Motor neuron (in vitro differentiated cells): ENCODE data around the gene HOTAIR. TPM values are rescaled to one million over a fixed set of nuclear protein-coding genes. Genes with fewer than 3 reads are reported as not detected.

Source experiments
- ATAC-seq, 8 experiments: fragments of 200-7000 bp; cut with Tn5 transposase; replicated peaks in 6 of 8; 2 replicates each; pipeline ENCODE4 v1.8.0; 2021; ENCODE audit warnings: mild to moderate bottlenecking in 8 of 8, moderate library complexity in 8 of 8
- H3K27ac ChIP-seq, 2 donors: fragments of 250-450 bp; sonication (Bioruptor Pico); 2 replicates each; pipeline ENCODE4 v1.9.0; 2021; ENCODE audit warnings: antibody characterized with exemption in 2 of 2, mild to moderate bottlenecking in 2 of 2, moderate library complexity in 1 of 2
- H3K4me1 ChIP-seq, 2 donors: fragments of 250-450 bp; sonication (Bioruptor Pico); replicated peaks in 1 of 2; 2 replicates each; pipeline ENCODE4 v1.6.1; 2021; ENCODE audit warnings: antibody characterized with exemption in 2 of 2, mild to moderate bottlenecking in 2 of 2, moderate library complexity in 1 of 2
- H3K4me3 ChIP-seq, 5 donors: fragments of 250-450 bp; sonication (Bioruptor Pico); 2 replicates each; pipeline ENCODE4 v1.9.0; 2021; ENCODE audit warnings: antibody characterized with exemption in 5 of 5, mild to moderate bottlenecking in 5 of 5, moderate library complexity in 4 of 5
- WGBS, 10 experiments: fragments of 450-650 bp; shearing (Covaris generic); methylation state at CpG; one replicate each; pipeline ENCODE4 v1.0.0; 2022; 5-methylcytosine and 5-hydroxymethylcytosine counted together
- in situ Hi-C, 9 experiments: fragments of 400-800 bp; cut with MboI; loops; one replicate each; pipeline ENCODE4 v1.15.0; 2021; ENCODE audit warnings: low sequenced_read_pairs in 9 of 9, low pct_unique_long_range_greater_than_20kb in 2 of 9; ENCODE audit not compliant: unreplicated experiment in 9 of 9
- total RNA-seq, 8 experiments: library from RNA; unstranded; fragments of 300-600 nt; gene quantifications; 2 replicates each; pipeline versions ENCODE4 v1.2.3 to v1.2.4, GENCODE V29; 2022

The HOTAIR gene
- total RNA-seq, 8 experiments from 2014 or later, result 0.14 to 8.0 (median 0.42) TPM; not detected in 3

DNA sequence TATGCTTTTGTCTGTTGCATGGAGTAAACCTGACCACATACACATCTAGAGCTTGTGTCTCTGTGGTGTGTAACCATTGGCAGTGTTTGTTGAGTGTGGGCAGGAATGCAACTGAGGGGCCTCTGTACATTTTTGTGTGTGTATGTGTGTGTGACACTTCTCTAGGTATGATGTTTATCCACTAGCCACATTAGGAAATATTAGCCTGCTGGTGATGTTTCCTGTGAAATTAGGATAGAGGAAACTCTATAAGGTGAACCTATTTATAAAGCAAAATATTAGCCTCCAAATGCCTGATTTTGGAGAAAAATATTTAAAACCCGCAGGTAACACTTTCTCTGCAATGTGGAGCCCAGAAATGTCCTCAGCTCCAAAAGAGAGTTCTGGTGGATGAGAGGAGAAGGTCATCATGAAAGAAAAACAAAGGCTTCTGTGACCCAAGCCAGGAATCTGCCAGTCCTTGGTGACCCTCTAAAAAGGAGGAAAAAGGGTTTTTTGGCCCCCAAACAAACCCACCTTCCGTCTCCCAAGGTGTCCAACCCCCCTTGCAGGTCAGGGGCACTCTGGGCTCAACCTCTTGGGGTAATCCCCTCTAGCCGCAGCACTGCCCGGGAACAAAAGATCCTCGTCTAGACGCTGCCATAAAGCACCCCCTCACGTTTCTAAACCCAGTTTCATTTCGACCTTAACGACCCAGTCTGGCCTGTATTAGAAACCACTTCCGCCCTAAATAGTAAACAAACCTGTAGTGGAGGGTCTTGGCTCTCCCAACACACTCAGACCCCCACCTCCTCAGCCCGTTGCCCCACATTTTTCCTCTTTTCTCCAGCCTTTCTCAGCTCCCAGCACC is 3.1 kb upstream of the HOTAIR start:
- in situ Hi-C loops, result no loop called here
- 0 to 83% (median 11%) methylated on average over 1 to 6 of the region's 11 CpGs; no CpG with 5 or more reads in 4 of the 10 experiments for WGBS, 10 experiments
- H3K27ac ChIP-seq, result no peak overlapping the region
- ATAC-seq, result no peak
- H3K4me1 ChIP-seq, result peaks cover 0 to 4% of the 10 kb centered on the region in 2 donors
- no peak overlapping the region for H3K4me3 ChIP-seq

DNA sequence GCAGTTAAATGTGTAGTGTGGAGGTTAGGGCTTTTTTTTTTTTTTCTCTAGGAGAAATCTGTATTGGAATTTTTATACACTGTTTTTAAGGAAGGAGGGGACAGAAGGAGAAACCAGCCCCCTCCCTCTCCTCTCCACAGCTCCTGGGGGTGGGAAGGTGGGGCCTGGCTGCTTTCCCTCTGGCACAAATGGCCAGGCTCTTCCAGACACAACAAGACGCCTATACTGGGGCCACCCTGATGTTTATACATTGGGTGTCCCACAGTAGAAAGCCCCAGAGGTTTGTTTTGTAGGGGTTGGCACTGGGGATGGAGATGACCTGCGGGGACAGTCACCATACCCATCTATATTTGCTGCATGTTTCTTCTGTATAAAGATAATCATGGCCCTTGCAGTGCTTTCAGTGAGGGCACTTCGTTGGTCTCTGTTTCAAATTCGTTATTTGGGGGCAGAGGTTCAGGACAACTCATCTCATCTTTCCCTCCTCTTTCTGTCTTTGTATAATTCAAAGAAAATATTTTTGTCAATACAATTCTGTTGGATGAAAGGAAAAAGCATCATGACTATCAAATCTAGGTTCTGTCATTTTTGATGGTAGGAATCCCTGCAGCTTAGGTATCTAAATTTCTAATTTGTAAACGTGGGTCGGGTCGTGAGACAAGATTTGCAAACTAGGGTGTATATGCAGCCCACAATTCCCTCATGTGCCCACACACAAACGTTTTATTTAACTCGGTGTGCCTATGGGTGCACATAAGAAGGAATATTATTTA is 2.3 kb upstream of the HOTAIR start:
- no peak overlapping the region for H3K27ac ChIP-seq
- H3K4me1 ChIP-seq, result peaks cover 0 to 4% of the 10 kb centered on the region in 2 donors
- ATAC-seq, result no peak
- H3K4me3 ChIP-seq, result no peak overlapping the region
- in situ Hi-C loops, result no loop called here
- WGBS, 10 experiments, result 0 to 56% (median 14%) methylated on average over 1 to 9 of the region's 9 CpGs

DNA sequence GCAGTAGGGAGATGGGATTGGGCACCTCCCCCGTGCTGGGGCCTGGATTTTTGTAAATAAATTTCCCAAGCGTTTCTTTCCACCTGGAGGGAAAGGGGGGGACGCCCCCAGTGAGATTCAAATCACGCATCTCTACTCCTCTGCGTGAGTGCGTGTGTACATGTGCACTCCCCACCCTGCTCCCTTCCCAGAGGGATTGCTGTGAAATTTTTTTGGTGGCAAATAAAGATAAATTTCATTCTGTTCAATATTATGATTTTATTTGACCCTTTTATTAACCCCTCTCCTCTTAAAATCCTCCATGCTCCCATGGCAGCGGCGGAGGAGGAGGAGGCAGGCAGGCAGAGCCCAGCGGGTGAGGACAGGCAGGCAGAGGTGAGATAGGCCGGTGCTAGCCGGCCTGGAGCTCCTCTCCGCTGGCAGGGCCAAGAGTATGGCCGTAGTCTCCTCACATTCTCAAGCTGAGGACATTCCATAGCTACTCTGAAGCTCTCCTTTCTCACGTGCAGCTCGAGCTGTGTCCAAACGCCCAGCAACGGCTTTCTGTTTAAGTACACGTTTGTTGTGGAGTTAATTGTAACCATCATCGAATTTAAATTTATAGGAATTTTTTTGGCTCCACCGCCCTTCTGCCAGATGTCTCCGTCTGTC is 1.5 kb upstream of the HOTAIR start:
- in situ Hi-C loops, result no loop called here
- WGBS, 10 experiments, result 0 to 36% (median 8%) methylated on average over 2 to 18 of the region's 21 CpGs
- peak in 3 of 8 experiments; percentile 33 to 49 (median 49) for ATAC-seq
- Histone ChIP-seq H3K4me1 (peaks cover 0 to 4% of the 10 kb centered on the region in 2 donors), H3K27ac (no peak overlapping the region), H3K4me3 (no peak overlapping the region)

DNA sequence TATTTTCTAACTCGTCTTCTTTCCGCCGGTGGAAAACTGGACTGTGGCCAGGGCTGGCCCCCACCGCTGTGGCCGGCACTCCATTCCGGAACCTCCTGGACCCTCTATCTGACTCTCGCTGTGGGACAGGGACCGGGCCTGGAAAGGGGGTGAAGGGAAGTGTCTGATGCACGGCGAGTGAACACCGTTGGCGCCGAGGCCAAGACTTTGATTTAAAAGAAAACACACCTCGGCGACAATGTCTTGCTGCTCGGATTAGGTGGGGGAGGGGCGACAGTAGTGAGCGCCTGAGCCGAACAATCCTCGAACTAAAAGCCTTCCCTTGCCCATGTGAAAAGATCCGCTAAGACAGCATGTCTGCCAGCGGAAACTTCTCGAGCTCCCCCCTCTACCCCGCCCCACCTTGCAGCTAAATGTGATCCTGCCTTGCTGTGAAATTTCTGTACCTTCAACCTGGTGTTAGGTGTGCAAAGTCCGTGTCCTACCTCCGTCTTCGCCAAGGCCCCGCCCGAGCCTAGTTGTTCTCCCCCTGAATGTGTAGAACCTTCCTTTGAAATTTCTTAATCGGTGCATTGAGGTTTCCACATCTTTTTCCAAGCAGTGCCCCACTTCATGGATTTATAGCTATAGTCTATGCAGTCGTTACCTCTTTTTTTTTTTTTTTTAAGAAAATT is 862 bp upstream of the HOTAIR start:
- no peak for ATAC-seq
- no peak overlapping the region for H3K4me3 ChIP-seq
- peaks cover 0 to 4% of the 10 kb centered on the region in 2 donors for H3K4me1 ChIP-seq
- in situ Hi-C loops, result no loop called here
- no peak overlapping the region for H3K27ac ChIP-seq
- WGBS, 10 experiments, result 3 to 51% (median 10%) methylated on average over 4 to 21 of the region's 31 CpGs; no CpG with 5 or more reads in 2 of the 10 experiments

DNA sequence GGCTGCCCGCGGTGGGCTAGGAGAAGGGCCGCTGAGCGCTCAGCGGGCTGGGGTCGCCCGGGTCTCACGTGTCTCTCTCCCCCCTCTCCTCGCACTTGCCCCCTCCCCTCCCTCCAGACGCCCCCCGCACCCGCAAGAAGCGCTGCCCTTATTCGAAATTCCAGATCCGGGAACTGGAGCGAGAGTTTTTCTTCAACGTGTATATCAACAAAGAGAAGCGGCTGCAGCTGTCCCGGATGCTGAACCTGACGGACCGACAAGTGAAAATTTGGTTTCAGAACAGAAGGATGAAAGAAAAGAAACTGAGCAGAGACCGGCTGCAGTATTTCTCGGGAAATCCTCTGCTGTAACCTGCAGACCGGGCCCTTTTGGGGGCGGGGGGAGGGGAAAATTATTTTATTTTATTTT is 314 bp upstream of the HOTAIR start:
- peaks cover 0 to 4% of the 10 kb centered on the region in 2 donors for H3K4me1 ChIP-seq
- 0 to 11% (median 3%) methylated on average over 1 to 6 of the region's 25 CpGs; no CpG with 5 or more reads in 7 of the 10 experiments for WGBS, 10 experiments
- in situ Hi-C loops, result no loop called here
- H3K27ac ChIP-seq, result no peak overlapping the region
- no peak for ATAC-seq
- no peak overlapping the region for H3K4me3 ChIP-seq

DNA sequence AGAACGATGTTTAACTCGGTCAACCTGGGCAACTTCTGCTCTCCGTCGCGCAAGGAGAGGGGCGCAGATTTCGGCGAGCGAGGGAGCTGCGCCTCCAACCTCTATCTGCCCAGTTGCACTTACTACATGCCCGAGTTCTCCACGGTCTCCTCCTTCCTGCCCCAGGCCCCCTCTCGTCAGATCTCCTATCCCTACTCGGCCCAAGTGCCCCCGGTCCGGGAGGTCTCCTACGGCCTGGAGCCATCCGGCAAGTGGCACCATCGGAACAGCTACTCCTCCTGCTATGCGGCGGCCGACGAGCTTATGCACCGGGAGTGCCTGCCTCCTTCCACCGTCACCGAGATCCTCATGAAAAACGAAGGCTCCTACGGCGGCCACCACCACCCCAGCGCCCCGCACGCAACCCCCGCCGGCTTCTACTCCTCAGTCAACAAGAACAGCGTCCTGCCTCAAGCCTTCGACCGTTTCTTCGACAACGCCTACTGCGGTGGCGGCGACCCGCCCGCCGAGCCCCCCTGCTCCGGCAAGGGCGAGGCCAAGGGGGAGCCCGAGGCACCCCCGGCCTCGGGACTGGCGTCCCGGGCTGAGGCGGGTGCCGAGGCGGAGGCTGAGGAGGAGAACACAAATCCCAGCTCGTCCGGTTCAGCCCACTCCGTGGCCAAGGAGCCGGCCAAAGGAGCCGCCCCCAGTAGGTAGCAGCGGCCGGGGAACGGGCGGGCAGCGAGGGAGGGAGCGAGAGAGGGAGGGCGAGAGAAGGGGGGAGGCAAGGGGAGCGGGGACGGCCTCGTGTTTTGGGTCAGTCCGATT is 1.3 kb downstream of the HOTAIR start:
- in situ Hi-C loops, result no loop called here
- no peak overlapping the region for H3K4me3 ChIP-seq
- H3K4me1 ChIP-seq, result peaks cover 0 to 4% of the 10 kb centered on the region in 2 donors
- H3K27ac ChIP-seq, result no peak overlapping the region
- WGBS, 10 experiments, result 0 to 5% (median 2%) methylated on average over 1 to 26 of the region's 71 CpGs; no CpG with 5 or more reads in 4 of the 10 experiments
- ATAC-seq, result peak in 5 of 8 experiments; percentile 10 to 52 (median 40)

DNA sequence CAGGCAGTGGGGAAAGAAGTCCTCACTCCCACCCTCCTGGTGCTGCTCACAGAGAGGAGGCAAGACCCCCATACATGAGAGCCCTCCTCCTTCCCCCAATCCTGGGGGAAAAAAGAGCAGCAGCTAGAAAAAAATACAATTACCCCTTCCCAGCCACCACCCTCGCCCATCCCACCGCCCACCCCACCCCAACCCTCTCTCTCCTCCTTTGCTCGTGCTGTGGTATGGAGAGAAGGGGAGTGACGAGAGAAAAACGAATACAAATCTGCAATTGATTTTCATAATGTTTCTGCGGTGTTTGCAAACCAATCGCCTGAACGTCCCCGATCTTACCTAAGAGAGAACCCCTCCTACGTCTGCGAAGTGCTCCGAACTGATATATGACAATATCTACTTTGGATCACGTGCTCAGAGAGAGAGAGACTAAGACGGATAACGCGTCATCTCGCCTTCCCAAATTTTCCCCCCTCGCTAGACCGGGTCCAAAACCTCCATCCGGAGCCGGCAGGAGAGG is 2.0 kb downstream of the HOTAIR start, which contains the start of gene HOXC11:
TSS of gene HOXC11 (plus strand) at position 405 of the 514 bp plus-strand sequence. CDS start 116 bp downstream, outside the sequence.
- H3K27ac ChIP-seq, result no peak within 1 kb of the TSS
- in situ Hi-C loops, result no loop called here
- peak in 1 of 8 experiments; percentile 23 for ATAC-seq
- H3K4me1 ChIP-seq, result peaks cover 0 to 4% of the 10 kb centered on the region in 2 donors
- H3K4me3 ChIP-seq, result no peak within 1 kb of the TSS
- 0 to 10% (median 5%) methylated on average over 2 to 13 of the region's 21 CpGs; no CpG with 5 or more reads in 6 of the 10 experiments for WGBS, 10 experiments

DNA sequence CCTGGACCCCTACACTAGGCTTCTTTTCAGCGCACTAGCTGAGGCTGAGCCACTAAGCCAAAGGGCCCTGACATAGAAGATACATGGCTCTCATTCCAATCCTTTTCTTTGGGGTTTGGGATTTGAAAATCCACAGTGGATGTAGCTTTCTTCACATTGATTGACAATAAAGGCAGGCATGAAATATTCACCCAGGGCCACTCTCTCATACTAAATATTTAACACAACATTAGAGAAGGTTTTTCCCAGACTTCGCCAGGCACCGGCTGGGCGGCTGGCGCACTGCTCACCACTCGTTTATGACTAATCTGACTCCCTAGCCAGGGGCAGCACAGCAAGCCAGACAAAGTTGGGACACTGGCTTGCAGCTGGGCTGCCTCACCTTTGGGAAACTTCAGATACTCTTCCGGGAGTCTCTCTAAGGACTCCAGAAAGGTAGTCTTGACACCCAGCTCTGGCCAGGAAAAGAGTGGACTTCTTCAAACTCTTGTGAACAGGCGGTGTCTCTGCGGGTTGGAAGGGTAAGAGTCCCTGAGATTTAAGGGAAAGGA is 2.5 kb downstream of the HOTAIR start:
- in situ Hi-C loops, result no loop called here
- Histone ChIP-seq H3K4me3 (no peak overlapping the region), H3K27ac (no peak overlapping the region), H3K4me1 (peaks cover 0 to 4% of the 10 kb centered on the region in 2 donors)
- 0 to 100% (median 23%) methylated on average over 1 to 7 of the region's 9 CpGs; no CpG with 5 or more reads in 4 of the 10 experiments for WGBS, 10 experiments
- ATAC-seq, result peak in 1 of 8 experiments; percentile 2

DNA sequence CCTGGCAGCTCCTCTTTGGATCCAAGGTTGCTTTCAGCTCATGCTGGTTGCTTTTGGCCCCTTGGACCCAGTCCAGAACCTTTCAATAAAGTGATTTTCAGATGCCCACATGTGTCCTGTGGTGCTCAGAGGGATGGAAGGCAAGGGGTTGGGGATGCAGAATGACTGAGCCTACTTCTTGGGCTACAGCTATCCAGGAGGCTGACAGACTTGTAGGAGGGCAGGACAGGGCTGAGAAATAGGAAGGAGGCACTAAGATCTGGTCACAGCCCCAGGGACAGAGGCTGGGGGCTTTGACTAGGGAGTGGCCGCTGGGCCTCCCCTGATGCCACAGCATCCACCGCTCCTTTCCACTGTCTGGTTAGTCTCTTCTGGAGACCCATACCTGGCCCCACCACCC is 3.1 kb downstream of the HOTAIR start:
- H3K27ac ChIP-seq, result no peak overlapping the region
- no peak overlapping the region for H3K4me3 ChIP-seq
- no peak for ATAC-seq
- in situ Hi-C loops, result no loop called here
- 0 to 40% methylated on average over 1 of the region's 2 CpGs; no CpG with 5 or more reads in 8 of the 10 experiments for WGBS, 10 experiments
- peaks cover 0 to 4% of the 10 kb centered on the region in 2 donors for H3K4me1 ChIP-seq

DNA sequence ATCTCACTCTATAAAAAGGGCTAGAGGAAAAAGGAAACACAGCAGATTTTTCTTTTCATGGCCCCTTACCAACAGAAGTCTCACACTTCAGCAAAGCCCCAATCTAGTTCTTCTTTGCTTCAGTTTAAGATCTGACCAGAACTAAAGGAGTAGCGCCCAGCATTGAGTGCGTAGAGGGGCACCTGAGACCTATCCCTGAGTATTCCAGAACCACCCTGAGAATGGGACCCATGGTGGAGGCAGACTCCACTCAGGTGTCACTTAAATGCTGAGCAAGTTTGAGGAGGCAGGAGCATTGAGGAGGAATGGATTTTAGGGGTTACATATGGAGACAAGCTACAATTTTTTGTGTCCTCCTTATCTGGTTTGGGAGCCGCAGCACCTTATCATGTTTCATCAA is 3.6 kb downstream of the HOTAIR start:
- in situ Hi-C loops, result no loop called here
- H3K4me3 ChIP-seq, result no peak overlapping the region
- WGBS, 10 experiments, result 31 to 77% (median 68%) methylated on average over 1 to 3 of the region's 3 CpGs; no CpG with 5 or more reads in 4 of the 10 experiments
- H3K4me1 ChIP-seq, result peaks cover 0 to 7% of the 10 kb centered on the region in 2 donors
- no peak overlapping the region for H3K27ac ChIP-seq
- ATAC-seq, result no peak

DNA sequence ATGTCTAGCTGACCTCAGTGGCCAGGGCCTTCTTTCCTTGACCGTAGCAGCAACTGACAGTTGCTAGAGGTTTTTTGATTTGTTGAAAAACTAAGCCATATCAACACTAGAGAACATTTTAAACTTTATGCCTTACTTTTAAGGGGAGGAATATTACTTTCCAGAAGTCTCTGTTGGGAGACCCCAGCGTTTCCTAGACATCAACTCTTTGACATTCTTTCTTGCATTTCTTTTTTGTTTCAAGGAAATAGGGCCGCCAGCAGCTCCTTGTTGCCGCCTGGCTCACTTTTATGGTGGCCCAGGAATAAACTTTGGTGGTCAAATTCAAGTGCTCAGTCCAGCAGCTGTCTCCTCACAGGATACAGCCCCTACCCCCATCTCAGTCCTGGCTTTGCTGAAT is 4.3 kb downstream of the HOTAIR start:
- WGBS, 10 experiments, result 0 to 85% (median 20%) methylated on average over 1 to 4 of the region's 4 CpGs; no CpG with 5 or more reads in 1 of the 10 experiments
- H3K4me3 ChIP-seq, result no peak overlapping the region
- peaks cover 0 to 7% of the 10 kb centered on the region in 2 donors for H3K4me1 ChIP-seq
- ATAC-seq, result no peak
- no peak overlapping the region for H3K27ac ChIP-seq
- in situ Hi-C loops, result no loop called here
